GM12873 (cell line): ENCODE data around the gene UROD.

Experiments
- TF ChIP-seq, protein P1 (sequence below): IDR thresholded peaks from 2 replicates; pipeline ENCODE4 v1.5.1; 2012; ENCODE audit warnings: low read depth, mild to moderate bottlenecking, moderate library complexity, low read length, control low read depth; ENCODE audit not compliant: insufficient read depth; ENCODE audit errors: missing control alignments

UROD gene

DNA sequence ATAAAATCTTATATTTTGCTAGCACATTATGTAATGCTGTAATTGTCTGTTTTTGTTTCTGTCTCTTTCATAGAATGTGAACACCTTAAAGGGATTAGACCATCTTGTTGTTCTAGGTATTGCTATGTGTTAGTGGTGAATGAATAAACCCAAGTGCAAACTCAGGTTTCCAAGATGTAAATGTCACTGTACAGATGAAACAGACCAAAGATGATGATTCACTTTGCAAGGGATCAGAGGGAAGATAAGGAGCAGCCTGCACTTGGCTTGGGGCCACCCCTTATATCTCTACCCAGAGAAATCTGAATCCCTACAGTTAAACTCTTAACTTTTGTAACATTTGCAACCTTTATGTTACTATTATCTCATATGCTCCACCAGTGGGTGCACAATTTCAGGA is 25.4 kb downstream of the UROD start:
- TF ChIP-seq, protein P1, sequence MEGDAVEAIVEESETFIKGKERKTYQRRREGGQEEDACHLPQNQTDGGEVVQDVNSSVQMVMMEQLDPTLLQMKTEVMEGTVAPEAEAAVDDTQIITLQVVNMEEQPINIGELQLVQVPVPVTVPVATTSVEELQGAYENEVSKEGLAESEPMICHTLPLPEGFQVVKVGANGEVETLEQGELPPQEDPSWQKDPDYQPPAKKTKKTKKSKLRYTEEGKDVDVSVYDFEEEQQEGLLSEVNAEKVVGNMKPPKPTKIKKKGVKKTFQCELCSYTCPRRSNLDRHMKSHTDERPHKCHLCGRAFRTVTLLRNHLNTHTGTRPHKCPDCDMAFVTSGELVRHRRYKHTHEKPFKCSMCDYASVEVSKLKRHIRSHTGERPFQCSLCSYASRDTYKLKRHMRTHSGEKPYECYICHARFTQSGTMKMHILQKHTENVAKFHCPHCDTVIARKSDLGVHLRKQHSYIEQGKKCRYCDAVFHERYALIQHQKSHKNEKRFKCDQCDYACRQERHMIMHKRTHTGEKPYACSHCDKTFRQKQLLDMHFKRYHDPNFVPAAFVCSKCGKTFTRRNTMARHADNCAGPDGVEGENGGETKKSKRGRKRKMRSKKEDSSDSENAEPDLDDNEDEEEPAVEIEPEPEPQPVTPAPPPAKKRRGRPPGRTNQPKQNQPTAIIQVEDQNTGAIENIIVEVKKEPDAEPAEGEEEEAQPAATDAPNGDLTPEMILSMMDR, result no peak

DNA sequence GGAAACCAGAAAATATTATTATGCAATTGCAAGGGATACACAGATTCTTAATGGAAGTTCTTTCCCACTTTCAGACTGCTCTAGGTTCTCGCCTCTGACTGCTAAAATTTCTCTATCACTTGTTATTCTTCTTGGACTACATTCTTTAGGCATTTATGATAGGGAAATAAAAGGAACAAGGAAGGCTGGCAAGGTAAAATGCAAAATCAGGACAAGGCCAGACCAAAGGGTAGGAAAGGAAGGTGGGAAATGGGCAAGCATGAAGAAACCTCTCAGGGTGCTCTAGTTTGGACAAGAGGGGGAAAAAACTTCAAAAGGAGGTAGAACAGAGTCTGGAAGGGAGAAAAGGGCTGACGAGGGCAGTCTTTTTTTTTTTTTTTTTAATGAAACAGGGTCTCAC is 26.2 kb downstream of the UROD start:
- TF ChIP-seq, protein P1, result no peak

DNA sequence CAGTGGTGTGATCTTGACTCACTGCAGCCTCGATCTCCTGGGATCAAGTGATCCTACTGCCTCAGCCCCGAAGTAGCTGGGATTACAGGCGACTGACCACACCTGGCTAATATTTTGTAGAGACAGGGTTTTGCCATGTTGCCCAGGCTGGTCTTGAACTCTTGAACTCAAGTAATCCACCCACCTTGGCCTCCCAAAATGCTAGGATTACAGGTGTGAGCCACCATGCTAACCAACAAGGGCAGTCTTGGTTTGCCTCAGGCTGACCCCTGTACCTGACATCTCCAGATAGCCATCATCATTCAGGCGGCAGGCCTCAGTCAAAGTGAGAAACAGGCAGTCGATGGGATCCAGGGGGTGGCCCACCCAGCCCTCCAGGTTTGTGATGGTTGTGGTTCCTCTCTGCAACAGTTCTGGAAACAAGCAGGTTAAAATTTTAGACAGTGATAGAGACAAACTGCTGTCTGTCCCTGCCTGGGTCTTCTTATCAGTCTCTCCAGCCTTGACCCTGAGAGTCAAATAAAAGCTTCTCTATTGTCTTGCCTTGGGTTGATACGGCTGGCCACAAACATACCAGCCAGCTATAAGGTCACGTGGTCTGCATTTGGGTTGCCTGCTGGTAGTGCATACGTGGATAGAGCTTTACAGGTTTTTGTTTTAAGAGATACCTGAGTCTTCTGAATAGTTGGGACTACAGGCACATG is 26.8 kb downstream of the UROD start:
- TF ChIP-seq, protein P1, result no peak

DNA sequence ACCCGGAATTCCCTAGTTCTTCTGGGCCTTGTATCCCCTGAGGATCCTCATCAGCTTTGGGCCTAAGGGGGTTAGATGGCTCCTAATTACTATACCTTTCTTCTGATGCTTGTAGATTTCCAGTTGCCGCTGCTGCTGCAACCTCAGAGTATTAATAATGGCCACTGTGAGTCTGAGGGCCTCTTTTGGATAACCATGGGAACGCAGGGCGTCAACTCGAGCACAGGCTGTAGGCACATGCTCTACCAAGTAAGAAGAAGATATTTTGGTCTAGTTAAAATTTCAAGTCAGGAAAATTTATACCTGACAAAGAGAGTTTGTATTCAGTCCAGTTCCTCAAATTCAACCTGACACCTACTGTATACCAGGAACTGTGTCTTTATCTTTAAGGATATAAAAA is 28.2 kb downstream of the UROD start:
- TF ChIP-seq, protein P1, result no peak

DNA sequence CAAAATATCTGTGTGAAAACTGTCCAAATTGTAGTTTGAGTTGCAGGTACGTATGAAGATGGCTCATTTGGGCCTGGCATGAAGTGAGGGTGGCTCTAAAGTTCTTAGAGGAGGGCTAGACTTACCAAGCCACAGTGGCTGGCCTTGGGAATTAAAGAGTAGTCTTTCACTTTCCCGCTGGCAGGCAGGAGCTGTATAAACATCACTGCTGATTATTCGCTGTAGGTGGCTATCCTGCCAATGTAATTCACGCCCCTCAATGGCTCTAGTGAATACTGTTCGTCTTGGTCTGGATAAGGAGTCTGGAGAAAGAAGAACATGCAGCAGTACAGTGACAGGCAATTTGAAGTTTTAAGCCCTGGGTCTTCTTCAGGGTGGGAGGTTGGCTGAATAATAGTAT is 31.0 kb downstream of the UROD start:
- TF ChIP-seq, protein P1, result no peak

DNA sequence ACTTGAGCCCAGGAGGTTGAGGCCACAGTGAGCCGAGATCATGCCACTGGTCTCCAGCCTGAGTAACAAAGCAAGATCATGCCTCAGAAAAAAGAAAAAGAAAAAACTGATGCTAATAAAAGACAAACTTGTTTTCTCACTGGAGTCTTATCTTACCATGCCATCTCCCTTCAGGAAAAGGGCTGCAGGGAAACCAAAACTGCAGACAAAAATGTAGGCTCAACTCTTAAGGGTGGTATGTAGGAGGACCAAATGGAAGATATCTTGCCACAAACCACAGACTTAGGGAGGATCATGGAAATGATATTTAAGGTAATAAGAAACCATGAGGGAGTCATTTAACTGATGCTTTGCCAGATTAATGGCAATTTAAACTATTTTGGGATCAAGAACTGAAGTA is 32.9 kb downstream of the UROD start:
- TF ChIP-seq, protein P1, result no peak

DNA sequence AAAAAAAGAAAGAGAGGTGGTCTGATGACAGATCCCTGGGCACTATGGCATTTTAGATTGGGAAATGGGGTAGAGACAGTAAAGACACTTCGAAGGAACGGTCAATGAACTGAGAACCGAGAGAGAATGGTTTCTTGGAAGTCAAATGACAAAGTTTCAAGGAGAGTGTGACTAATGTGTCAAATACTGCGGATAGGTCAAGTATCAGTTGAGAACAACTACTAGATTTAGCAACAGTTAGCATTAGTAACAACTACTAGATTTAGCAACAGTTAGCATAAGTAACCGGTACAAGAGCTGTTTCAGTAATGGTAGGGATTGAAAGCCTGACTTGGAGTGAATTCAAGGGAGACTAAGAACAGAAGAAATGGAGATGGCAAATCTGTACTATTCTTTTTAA is 35.0 kb downstream of the UROD start:
- TF ChIP-seq, protein P1, result no peak
